ENCODE measurements around the gene C20orf141. TPM values are rescaled to one million over a fixed set of nuclear protein-coding genes. Genes with fewer than 3 reads are reported as not detected.

The C20orf141 gene
- total and polyA plus RNA-seq, 2 experiments from 2014 or later: not detected

- DNase-seq (ENCODE audit: low read depth in 1 of 2, low spot score in 1 of 2): no peak
- no peak overlapping the region for H3K4me3 ChIP-seq
- H3K4me1 ChIP-seq (ENCODE audit: low read depth): no peaks in the 10 kb centered on the region
- TF ChIP-seq CTCF (IDR thresholded peaks at IDR 0.05; ENCODE audit: low read depth, low read length): no peak
- no peak overlapping the region for H3K27ac ChIP-seq
- H3K9me3 ChIP-seq (ENCODE audit: low read depth): no peaks in the 10 kb centered on the region
- H3K27me3 ChIP-seq: no peaks in the 10 kb centered on the region
- peaks cover 6% of the 10 kb centered on the region for H3K36me3 ChIP-seq
Observed at GRCh38 chr20:2794202-2794748, 20.5 kb upstream of the C20orf141 start.

GRCh38 chr20:2794866-2795447 lies 19.8 kb upstream of the C20orf141 start:
- no peaks in the 10 kb centered on the region for H3K27me3 ChIP-seq
- H3K36me3 ChIP-seq: peaks cover 6% of the 10 kb centered on the region
- peaks cover 3% of the 10 kb centered on the region for H3K4me1 ChIP-seq (ENCODE audit: low read depth)
- H3K4me3 ChIP-seq: no peak overlapping the region
- TF ChIP-seq CTCF (IDR thresholded peaks at IDR 0.05; ENCODE audit: low read depth, low read length): no peak
- no peak overlapping the region for H3K27ac ChIP-seq
- DNase-seq (ENCODE audit: low read depth in 1 of 2, low spot score in 1 of 2): no peak
- no peaks in the 10 kb centered on the region for H3K9me3 ChIP-seq (ENCODE audit: low read depth)

- Histone ChIP-seq H3K27ac (no peak overlapping the region), H3K9me3 (ENCODE audit: low read depth) (no peaks in the 10 kb centered on the region), H3K36me3 (peaks cover 6% of the 10 kb centered on the region), H3K4me3 (no peak overlapping the region), H3K4me1 (ENCODE audit: low read depth) (peaks cover 3% of the 10 kb centered on the region), H3K27me3 (no peaks in the 10 kb centered on the region)
- DNase-seq (ENCODE audit: low read depth in 1 of 2, low spot score in 1 of 2): no peak
- no peak for TF ChIP-seq CTCF (IDR thresholded peaks at IDR 0.05; ENCODE audit: low read depth, low read length)
Observed at GRCh38 chr20:2795451-2795850, 19.3 kb upstream of the C20orf141 start.

GRCh38 chr20:2796011-2796660 lies 18.7 kb upstream of the C20orf141 start:
- H3K27ac ChIP-seq: no peak overlapping the region
- peaks cover 6% of the 10 kb centered on the region for H3K27me3 ChIP-seq
- no peak for DNase-seq (ENCODE audit: low read depth in 1 of 2, low spot score in 1 of 2)
- H3K36me3 ChIP-seq: peaks cover 6% of the 10 kb centered on the region
- H3K4me1 ChIP-seq (ENCODE audit: low read depth): peaks cover 3% of the 10 kb centered on the region
- no peak for TF ChIP-seq CTCF (IDR thresholded peaks at IDR 0.05; ENCODE audit: low read depth, low read length)
- H3K4me3 ChIP-seq: no peak overlapping the region
- H3K9me3 ChIP-seq (ENCODE audit: low read depth): no peaks in the 10 kb centered on the region

- Histone ChIP-seq H3K4me1 (ENCODE audit: low read depth) (peaks cover 3% of the 10 kb centered on the region), H3K27ac (no peak overlapping the region), H3K4me3 (no peak overlapping the region), H3K36me3 (peaks cover 6% of the 10 kb centered on the region), H3K27me3 (peaks cover 18% of the 10 kb centered on the region), H3K9me3 (ENCODE audit: low read depth) (no peaks in the 10 kb centered on the region)
- DNase-seq (ENCODE audit: low read depth in 1 of 2, low spot score in 1 of 2): no peak
- TF ChIP-seq CTCF (IDR thresholded peaks at IDR 0.05; ENCODE audit: low read depth, low read length): no peak
Observed at GRCh38 chr20:2797136-2797983, 17.4 kb upstream of the C20orf141 start.
